ENCODE results near the gene EGFR.

DNA sequence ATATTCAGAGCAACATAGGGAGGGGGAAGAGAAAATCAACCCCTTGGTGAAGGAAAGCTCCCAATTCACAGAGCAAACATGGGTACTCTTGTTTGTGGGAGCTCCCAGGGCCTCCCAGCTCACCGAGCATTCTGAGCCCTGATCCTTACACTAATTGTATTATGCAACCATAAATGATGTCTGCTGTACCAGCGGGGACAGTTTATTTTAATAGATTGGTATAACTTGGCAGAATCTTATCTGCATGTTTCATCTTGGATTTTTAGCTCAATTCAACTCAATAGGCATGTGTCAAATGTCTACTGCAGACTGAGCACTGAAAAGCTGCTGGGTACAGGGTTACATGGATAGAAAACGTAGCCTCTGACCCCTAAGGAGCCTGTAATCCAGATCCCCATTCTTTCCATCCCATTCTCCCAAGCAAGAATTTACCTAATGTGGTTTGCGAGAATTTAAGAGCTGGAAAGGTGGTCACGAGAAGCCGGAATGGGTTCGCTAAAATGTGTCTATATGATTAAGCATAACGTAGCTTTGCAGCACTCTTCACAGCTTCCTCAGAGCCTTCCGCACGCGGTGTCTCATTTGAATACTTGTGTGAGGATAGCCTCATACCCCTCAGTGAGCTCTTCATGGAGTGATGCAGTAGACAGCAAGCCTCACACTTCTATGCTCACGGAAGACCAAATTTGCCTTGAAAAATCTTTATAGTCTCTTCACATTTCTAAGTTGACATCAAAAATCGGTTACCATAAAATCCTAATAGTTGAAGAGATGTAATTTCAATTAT is 18.3 kb downstream of the EGFR start:
- TF ChIP-seq, protein P1, sequence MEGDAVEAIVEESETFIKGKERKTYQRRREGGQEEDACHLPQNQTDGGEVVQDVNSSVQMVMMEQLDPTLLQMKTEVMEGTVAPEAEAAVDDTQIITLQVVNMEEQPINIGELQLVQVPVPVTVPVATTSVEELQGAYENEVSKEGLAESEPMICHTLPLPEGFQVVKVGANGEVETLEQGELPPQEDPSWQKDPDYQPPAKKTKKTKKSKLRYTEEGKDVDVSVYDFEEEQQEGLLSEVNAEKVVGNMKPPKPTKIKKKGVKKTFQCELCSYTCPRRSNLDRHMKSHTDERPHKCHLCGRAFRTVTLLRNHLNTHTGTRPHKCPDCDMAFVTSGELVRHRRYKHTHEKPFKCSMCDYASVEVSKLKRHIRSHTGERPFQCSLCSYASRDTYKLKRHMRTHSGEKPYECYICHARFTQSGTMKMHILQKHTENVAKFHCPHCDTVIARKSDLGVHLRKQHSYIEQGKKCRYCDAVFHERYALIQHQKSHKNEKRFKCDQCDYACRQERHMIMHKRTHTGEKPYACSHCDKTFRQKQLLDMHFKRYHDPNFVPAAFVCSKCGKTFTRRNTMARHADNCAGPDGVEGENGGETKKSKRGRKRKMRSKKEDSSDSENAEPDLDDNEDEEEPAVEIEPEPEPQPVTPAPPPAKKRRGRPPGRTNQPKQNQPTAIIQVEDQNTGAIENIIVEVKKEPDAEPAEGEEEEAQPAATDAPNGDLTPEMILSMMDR (IDR thresholded peaks at IDR 0.05; ENCODE audit: low read depth, low read length): no peak
- no peak for TF ChIP-seq EZH2phosphoT487 (IDR thresholded peaks at IDR 0.05; ENCODE audit: low read depth)
